Measurements from ENCODE around the gene HDAC9. TPM values are rescaled to one million over a fixed set of nuclear protein-coding genes. Genes with fewer than 3 reads are reported as not detected.

HDAC9 gene
- total RNA-seq, 1 experiment from 2014 or later: 4.3 TPM

DNA sequence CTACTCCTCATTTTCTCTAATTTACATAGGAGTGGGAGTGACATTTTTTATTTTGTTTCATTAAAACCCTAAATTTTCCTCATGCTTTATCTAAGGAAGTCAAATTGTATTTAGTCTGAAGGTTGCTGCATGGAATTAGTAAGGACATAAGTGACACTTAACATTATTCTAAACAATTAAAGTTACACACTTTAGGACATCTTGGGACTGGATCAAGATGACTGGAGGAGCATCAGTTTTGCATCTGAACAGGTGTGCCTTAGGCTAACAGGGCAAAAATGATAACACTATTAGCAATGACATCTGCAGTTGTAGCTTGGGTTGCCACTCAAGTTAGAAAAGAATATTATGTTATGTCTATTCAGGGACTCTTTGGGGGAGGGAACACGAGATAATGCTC, 199.4 kb downstream of the HDAC9 start:
- H3K9me2 ChIP-seq (ENCODE audit: insufficient read depth): no peaks in the 10 kb centered on the region
- POLR2A ChIA-PET: no interaction called here

GRCh38 chr7:18698258-18698734, 202.7 kb downstream of the HDAC9 start:
- H3K4me3 ChIP-seq (replicated peaks in 1 of 2; ENCODE audit: low read depth in 1 of 2, low read length in 2 of 2): no peak overlapping the region
- H3K9ac ChIP-seq (ENCODE audit: low read length): no peak overlapping the region
- no peaks in the 10 kb centered on the region for H3K79me2 ChIP-seq (ENCODE audit: insufficient read depth, low read length)
- DNase-seq (ENCODE audit: low read depth, low spot score) (no peak), ATAC-seq (no peak)
- no peaks in the 10 kb centered on the region for H3K27me3 ChIP-seq (ENCODE audit: insufficient read depth, low read length)
- no peak overlapping the region for H2AFZ ChIP-seq (ENCODE audit: low read depth, low read length, poor library complexity, severe bottlenecking)
- BruUV-seq (replicated peaks): no TSS peak
- ChIA-PET CTCF (no interaction called here), RAD21 (ENCODE audit: low non-redundant PET in 1 of 2, low total read pairs in 2 of 2, uncharacterized antibody in 2 of 2, unreplicated experiment in 2 of 2) (no interaction called here), POLR2A (no interaction called here)
- no peak overlapping the region for H3K4me2 ChIP-seq (ENCODE audit: low read length)
- H3K36me3 ChIP-seq (ENCODE audit: control insufficient read depth in 1 of 2, insufficient read depth in 2 of 2, low read length in 2 of 2): no peaks in the 10 kb centered on the region
- intact Hi-C loops (cut with micrococcal nuclease): loop anchor here (10.0 kb wide), 1 partner anchor 967 kb away; no protein-coding TSS in a partner anchor
- no peaks in the 10 kb centered on the region for H3K9me3 ChIP-seq (ENCODE audit: control insufficient read depth in 1 of 2, insufficient read depth in 1 of 2, low read depth in 1 of 2, low read length in 2 of 2)
- no peaks in the 10 kb centered on the region for H3K4me1 ChIP-seq (ENCODE audit: control insufficient read depth in 1 of 2, insufficient read depth in 2 of 2, low read length in 2 of 2)
- no peaks in the 10 kb centered on the region for H3K9me2 ChIP-seq (ENCODE audit: insufficient read depth)
- H4K20me1 ChIP-seq (ENCODE audit: insufficient read depth): no peaks in the 10 kb centered on the region
- H3K27ac ChIP-seq (ENCODE audit: low read depth, low read length): no peak overlapping the region
- TF ChIP-seq EZH2 (IDR thresholded peaks at IDR 0.05) (no peak), FOSL1 (IDR thresholded peaks at IDR 0.05; ENCODE audit: low read depth) (no peak), TCF7L2 (IDR thresholded peaks at IDR 0.05; ENCODE audit: borderline replicate concordance, extremely low read depth, insufficient read depth, insufficient read length) (no peak), ZFX (IDR thresholded peaks at IDR 0.05) (no peak), MAX (IDR thresholded peaks at IDR 0.05) (no peak), ELF1 (IDR thresholded peaks at IDR 0.05; ENCODE audit: borderline replicate concordance, low read depth) (no peak), SP1 (IDR thresholded peaks at IDR 0.05; ENCODE audit: low read depth) (no peak), EGR1 (IDR thresholded peaks at IDR 0.05; ENCODE audit: low read depth) (no peak), YY1 (IDR thresholded peaks at IDR 0.05; ENCODE audit: extremely low read depth, insufficient replicate concordance, low read depth, low read length) (no peak), POLR2A (IDR thresholded peaks at IDR 0.05; ENCODE audit: borderline replicate concordance, extremely low read depth, insufficient read depth, insufficient read length) (no peak), SRF (IDR thresholded peaks at IDR 0.05; ENCODE audit: low read depth) (no peak), JUND (IDR thresholded peaks at IDR 0.05) (no peak)
- TF ChIP-seq, protein P1, sequence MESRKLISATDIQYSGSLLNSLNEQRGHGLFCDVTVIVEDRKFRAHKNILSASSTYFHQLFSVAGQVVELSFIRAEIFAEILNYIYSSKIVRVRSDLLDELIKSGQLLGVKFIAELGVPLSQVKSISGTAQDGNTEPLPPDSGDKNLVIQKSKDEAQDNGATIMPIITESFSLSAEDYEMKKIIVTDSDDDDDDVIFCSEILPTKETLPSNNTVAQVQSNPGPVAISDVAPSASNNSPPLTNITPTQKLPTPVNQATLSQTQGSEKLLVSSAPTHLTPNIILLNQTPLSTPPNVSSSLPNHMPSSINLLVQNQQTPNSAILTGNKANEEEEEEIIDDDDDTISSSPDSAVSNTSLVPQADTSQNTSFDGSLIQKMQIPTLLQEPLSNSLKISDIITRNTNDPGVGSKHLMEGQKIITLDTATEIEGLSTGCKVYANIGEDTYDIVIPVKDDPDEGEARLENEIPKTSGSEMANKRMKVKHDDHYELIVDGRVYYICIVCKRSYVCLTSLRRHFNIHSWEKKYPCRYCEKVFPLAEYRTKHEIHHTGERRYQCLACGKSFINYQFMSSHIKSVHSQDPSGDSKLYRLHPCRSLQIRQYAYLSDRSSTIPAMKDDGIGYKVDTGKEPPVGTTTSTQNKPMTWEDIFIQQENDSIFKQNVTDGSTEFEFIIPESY (IDR thresholded peaks at IDR 0.05; ENCODE audit: extremely low read depth, insufficient replicate concordance, low read length): no peak
- TF ChIP-seq, protein P2, sequence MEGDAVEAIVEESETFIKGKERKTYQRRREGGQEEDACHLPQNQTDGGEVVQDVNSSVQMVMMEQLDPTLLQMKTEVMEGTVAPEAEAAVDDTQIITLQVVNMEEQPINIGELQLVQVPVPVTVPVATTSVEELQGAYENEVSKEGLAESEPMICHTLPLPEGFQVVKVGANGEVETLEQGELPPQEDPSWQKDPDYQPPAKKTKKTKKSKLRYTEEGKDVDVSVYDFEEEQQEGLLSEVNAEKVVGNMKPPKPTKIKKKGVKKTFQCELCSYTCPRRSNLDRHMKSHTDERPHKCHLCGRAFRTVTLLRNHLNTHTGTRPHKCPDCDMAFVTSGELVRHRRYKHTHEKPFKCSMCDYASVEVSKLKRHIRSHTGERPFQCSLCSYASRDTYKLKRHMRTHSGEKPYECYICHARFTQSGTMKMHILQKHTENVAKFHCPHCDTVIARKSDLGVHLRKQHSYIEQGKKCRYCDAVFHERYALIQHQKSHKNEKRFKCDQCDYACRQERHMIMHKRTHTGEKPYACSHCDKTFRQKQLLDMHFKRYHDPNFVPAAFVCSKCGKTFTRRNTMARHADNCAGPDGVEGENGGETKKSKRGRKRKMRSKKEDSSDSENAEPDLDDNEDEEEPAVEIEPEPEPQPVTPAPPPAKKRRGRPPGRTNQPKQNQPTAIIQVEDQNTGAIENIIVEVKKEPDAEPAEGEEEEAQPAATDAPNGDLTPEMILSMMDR (IDR thresholded peaks at IDR 0.05 in 2 of 3, conservative IDR thresholded peaks at IDR 0.05 in 1 of 3; ENCODE audit: borderline replicate concordance in 1 of 3, insufficient read depth in 1 of 3, low read depth in 2 of 3, low read length in 2 of 3): no peak

More for the DNA sequence above, 199.4 kb downstream of the HDAC9 start:
- ChIA-PET RAD21 (ENCODE audit: low non-redundant PET in 1 of 2, low total read pairs in 2 of 2, uncharacterized antibody in 2 of 2, unreplicated experiment in 2 of 2) (no interaction called here), CTCF (no interaction called here)
- TF ChIP-seq EZH2 (IDR thresholded peaks at IDR 0.05) (no peak), MAX (IDR thresholded peaks at IDR 0.05) (no peak)
- H3K27me3 ChIP-seq (ENCODE audit: insufficient read depth, low read length): no peaks in the 10 kb centered on the region
- H3K36me3 ChIP-seq (ENCODE audit: control insufficient read depth in 1 of 2, insufficient read depth in 2 of 2, low read length in 2 of 2): no peaks in the 10 kb centered on the region
- ATAC-seq (no peak), DNase-seq (ENCODE audit: low read depth, low spot score) (no peak)
- no peaks in the 10 kb centered on the region for H3K9me3 ChIP-seq (ENCODE audit: control insufficient read depth in 1 of 2, insufficient read depth in 1 of 2, low read depth in 1 of 2, low read length in 2 of 2)
- no peaks in the 10 kb centered on the region for H3K4me1 ChIP-seq (ENCODE audit: control insufficient read depth in 1 of 2, insufficient read depth in 2 of 2, low read length in 2 of 2)
- H2AFZ ChIP-seq (ENCODE audit: low read depth, low read length, poor library complexity, severe bottlenecking): no peak overlapping the region
- H3K4me2 ChIP-seq (ENCODE audit: low read length): no peak overlapping the region
- no TSS peak for BruUV-seq (replicated peaks)
- H4K20me1 ChIP-seq (ENCODE audit: insufficient read depth): no peaks in the 10 kb centered on the region
- H3K27ac ChIP-seq (ENCODE audit: low read depth, low read length): no peak overlapping the region
- no peak overlapping the region for H3K9ac ChIP-seq (ENCODE audit: low read length)
- intact Hi-C loops (cut with micrococcal nuclease): loop anchor here (5.0 to 10.0 kb wide), 2 partner anchors 747 to 970 kb away; no protein-coding TSS in a partner anchor
- H3K79me2 ChIP-seq (ENCODE audit: insufficient read depth, low read length): no peaks in the 10 kb centered on the region
- H3K4me3 ChIP-seq (replicated peaks in 1 of 2; ENCODE audit: low read depth in 1 of 2, low read length in 2 of 2): no peak overlapping the region
